A204.1 (cell line): ENCODE data around the gene ORM2.
"Not testable (repeated sequence)": the region's sequence is repeated elsewhere in the genome, so short reads cannot be mapped to it uniquely, and the experiment has no call there.

Experiments used
- FAIRE-seq: peaks from 2 replicates; lab custom pipeline; 2012; peaks lifted over from hg19 to GRCh38; lab: Jason Lieb, UNC

The ORM2 gene

GRCh38 chr9:114329625-114330022, at the start of gene ORM2:
Gene ORM2, plus strand, starts transcription at chr9:114329869. Its CDS starts 36 bp downstream, at chr9:114329905.
- not testable (repeated sequence) for FAIRE-seq

- FAIRE-seq: no peak
Observed at GRCh38 chr9:114280636-114281472, 48.8 kb upstream of the ORM2 start.

- FAIRE-seq: no peak
Observed at GRCh38 chr9:114281473-114282103, 48.1 kb upstream of the ORM2 start.

- no peak for FAIRE-seq
Observed at GRCh38 chr9:114282104-114282485, 47.6 kb upstream of the ORM2 start.

DNA sequence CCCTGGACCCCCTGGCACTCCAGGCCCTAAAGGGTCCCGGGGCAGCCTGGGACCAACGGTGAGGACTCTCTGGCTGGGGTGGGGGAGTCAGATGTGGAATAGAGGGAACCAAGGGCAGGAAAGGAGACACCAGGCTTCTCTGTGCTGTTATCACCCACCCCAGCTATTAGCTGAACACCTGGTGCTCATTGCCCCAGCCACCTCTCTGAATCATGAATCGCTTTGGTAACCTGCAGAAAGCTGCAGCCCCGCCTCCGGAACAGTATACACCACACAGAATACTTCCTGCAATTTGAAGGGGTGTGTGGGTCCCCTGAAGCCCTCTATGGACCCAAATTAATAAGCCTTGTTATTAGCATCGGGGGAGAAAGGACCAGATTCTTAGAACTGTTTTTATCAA, 47.2 kb upstream of the ORM2 start:
- FAIRE-seq: no peak

- no peak for FAIRE-seq
Observed at GRCh38 chr9:114282926-114283325, 46.7 kb upstream of the ORM2 start.

- no peak for FAIRE-seq
Observed at GRCh38 chr9:114283551-114284111, 46.0 kb upstream of the ORM2 start.

DNA sequence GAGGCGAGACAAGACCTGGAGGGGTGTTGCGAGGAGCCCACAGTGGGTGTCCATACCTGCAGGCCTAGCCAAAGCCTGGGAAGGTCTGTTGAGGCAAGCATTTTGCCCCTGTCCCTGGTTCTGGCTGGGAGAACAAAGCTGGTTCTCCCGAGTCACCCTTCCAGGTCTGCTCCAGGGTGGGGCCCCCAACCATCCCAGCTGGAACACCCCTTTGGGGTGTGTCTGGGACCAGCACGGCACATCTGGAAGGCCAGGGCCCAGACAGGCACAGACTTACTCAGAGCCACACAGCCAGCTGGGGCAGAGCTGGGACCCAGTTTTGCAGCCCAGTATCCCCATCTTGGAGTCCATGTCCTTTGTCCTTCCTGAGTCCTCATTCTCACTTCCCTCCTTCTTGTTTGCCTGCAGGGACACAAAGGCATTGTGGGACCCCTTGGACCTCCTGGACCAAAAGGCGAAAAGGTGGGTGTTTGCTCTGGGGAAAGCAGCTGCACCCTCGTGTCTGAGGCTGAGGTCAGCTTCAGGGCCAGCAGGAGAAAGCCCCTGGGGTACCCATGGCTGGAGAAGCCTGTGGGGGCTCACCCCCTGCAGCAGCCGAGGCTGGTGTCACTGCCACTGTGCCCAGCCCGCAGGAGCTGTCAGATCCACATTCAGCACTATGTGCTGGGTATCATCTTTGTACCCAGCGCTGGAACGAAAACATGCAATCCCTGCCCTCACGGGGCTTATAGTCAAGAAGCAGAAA, 45.2 kb upstream of the ORM2 start:
- no peak for FAIRE-seq

GRCh38 chr9:114285166-114285867, 44.4 kb upstream of the ORM2 start:
- no peak for FAIRE-seq

- FAIRE-seq: no peak
Observed at GRCh38 chr9:114286146-114286679, 43.5 kb upstream of the ORM2 start.

DNA sequence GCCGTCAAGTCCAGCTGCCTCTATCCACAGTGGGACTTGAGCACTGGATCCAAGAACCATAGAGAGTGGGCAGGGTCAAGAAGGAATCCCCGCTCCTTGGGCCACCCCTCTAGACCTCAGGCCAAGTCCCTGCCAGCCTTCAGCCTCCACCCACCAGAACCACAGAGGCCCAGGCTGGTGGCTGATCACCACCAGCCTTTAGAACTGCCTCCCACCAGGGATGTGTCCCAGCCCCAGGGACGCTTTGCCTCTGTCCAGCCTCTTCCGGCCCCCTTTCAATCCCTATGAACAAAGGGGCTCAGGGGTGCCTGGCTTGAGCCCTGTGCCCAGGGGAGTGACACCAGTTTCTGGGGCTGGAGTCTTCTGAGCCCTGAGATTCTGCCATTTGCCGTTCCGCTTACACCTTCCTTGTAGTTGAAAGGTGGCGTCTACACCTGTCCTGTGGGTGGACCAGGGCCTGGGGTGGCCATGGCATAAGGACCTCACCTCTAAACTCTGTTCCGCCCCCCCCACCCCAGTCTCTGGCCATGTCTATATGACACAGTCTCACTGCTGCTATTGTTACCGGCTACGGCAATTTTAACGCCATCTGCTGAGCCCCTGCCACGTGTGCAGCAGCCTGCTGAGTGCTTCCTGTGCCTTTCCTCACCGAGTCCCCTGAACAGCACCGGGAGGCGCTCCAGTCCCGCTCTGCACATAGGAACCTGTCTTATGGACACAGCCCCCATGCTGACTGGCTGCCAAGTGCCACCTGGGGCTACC, 42.5 kb upstream of the ORM2 start:
- FAIRE-seq: no peak

GRCh38 chr9:114287763-114288192, 41.9 kb upstream of the ORM2 start:
- FAIRE-seq: no peak

GRCh38 chr9:114288193-114289091, 41.2 kb upstream of the ORM2 start:
- FAIRE-seq: no peak

DNA sequence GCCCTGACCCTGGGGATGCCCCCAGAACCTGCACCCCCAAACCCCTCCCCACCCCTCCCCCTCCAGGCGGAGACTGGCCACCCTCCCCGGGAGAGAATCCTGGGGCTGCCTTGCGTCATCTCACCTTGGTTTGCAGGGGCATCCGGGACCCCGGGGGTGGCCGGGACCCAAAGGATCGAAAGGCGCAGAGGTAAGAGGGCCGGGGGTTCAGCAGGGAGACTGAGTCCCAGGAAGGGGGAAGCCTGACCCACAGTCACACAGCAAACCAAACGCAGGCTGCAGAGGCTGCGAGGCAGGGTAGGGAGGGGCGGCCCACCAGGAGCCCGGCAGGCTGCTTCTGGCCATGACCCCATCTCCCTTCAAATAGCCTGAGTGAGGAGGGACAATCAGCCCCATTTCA, 40.6 kb upstream of the ORM2 start:
- FAIRE-seq: no peak

DNA sequence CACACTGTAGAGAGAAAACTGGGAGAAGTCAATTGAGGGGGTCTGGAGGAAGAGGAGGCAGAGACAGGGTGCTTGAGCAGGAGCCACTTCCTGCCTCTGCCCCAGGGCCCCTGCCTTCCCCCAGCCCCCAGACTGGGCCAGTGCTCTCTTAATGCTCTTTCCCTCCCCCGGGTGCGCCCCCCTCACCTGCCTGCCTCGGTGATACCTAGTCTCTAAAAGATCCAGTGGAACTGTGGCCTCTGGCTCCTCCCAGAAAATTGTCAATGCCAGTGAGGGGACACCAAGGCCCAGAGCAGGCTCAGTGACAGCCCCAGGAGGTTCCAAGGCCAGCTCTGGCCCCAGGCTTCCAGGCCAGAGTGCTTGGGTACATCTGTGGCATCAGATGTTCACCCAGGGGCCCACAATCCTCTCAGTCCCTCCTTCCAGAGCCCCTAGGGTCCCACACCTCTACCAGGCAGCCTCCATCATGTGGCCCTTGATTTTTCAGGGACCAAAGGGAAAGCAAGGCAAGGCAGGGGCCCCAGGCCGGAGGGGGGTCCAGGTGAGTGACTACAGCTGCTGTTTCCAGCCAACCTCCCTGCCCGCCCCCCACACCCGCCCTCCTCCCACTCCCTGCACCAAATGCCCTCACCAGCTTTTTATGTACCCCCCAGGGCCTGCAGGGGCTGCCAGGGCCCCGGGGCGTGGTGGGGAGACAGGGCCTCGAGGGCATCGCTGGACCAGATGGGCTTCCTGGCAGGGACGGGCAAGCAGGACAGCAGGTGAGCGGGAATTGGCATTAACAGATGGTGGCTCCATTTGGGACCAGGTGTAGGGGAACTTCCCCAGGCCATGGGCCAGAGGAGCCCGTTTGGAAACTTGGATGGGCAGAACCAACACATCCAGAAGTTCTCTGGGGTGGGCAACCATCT, 39.8 kb upstream of the ORM2 start:
- FAIRE-seq: no peak

DNA sequence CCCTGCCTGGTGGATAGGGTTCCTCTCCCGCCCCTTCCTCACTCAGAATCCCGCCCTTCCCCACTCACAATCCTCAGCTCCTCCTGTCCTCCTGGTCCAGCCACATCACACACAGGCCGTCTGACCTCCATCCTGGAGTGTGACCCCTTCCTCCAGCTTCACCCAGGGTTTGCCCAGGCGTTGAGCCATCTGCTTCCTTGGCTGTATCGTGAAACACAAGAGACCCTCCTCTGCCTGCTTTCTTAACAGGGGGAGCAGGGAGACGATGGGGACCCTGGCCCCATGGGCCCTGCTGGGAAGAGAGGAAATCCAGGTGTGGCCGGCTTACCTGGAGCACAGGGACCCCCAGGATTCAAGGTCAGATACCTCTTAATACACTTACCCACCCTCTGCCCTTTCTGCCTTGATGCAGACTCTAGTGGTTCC, 39.1 kb upstream of the ORM2 start:
- FAIRE-seq: no peak

DNA sequence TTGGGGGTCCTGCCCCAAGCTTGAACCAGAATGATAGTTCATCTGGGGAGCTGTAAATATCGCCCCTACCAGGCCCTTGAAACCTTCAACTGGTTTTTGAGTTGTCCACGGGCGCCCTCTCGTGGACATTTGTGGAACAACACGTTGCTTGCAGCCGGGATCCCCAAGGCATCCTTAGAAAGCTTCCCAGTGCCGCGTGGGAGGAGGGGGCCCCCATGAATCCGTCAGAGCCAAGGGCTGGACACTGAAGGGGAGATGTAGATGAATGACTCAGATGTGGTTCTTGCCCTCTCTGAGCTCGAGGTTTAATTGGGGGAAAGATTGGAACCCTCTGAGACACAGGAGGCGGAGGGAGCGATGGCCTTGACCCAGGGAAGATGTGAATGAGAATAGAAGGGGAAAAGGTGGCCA, 38.6 kb upstream of the ORM2 start:
- no peak for FAIRE-seq

- no peak for FAIRE-seq
Observed at GRCh38 chr9:114291886-114292590, 37.6 kb upstream of the ORM2 start.
